DND-41 (cell line): Measurements from ENCODE around the gene SMARCB1.

Source experiments
- CTCF ChIP-seq: IDR thresholded peaks from 2 replicates; pipeline ENCODE4 v1.5.1; 2012; ENCODE audit warnings: borderline replicate concordance, low read length, moderate library complexity, mild to moderate bottlenecking; ENCODE audit not compliant: poor library complexity, severe bottlenecking; ENCODE audit errors: extremely low read depth
- EZH2 ChIP-seq: IDR thresholded peaks from 3 replicates; pipeline ENCODE4 v1.6.1; 2012; ENCODE audit warnings: borderline replicate concordance, low read depth, mild to moderate bottlenecking, moderate library complexity, low read length, inconsistent platforms; ENCODE audit not compliant: severe bottlenecking

DNA sequence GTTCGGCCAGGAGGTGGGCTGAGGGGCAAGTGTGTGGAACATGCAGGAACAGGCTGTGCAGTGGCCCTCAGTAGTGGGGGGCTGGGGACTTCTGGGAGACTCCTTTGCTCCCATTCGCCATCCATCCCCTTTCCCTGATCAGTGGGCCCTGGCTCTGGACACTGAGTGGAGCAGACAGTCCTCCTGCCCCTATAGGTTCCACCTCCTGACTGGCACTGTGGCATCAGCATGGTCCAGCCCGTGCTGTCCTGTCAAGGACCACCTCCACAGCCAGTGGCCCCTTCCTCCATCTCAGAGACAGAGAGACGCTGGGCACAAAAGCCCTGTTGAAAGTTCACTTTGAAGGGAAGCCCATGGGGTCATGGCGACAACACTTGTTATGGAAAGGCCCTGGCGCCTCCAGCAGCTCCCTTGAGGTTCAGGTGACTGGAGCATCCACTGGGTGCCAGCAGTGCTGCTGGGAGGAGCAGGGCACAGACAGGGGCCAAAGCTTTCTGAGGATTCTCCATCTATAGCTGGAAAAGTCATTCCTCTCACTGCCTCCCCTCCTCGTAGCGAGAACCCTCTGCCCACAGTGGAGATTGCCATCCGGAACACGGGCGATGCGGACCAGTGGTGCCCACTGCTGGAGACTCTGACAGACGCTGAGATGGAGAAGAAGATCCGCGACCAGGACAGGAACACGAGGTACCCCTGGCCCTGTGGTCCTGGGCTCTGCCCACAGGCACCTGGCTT lies 46.4 kb downstream of the SMARCB1 start:
- no peak for TF ChIP-seq CTCF
- TF ChIP-seq EZH2 = no peak
